Measurements from ENCODE around the gene RASGRP4.

- TF ChIP-seq RCOR1 (IDR thresholded peaks at IDR 0.05; ENCODE audit: low read depth, low read length) (no peak), CTCF (IDR thresholded peaks at IDR 0.05) (no peak), EHMT2 (IDR thresholded peaks at IDR 0.05; ENCODE audit: low read depth) (no peak), RAD21 (conservative IDR thresholded peaks at IDR 0.05 in 1 of 2, IDR thresholded peaks at IDR 0.05 in 1 of 2) (no peak), CBX2 (IDR thresholded peaks at IDR 0.05; ENCODE audit: borderline replicate concordance, low read depth) (no peak), CHD2 (IDR thresholded peaks at IDR 0.05; ENCODE audit: low read length, partially characterized antibody) (no peak)
These were observed 5.1 kb downstream of the RASGRP4 start for GRCh38 chr19:38420935-38421334.

Measured in A549 (cell line).